Neural progenitor cell (in vitro differentiated cells): ENCODE data around the gene MS4A2. TPM values are rescaled to one million over a fixed set of nuclear protein-coding genes. Genes with fewer than 3 reads are reported as not detected.

Source experiments
- DNase-seq: peaks from one replicate; pipeline ENCODE4 v3.0.0-alpha.2; 2016; ENCODE audit warnings: low spot score
- H2AFZ ChIP-seq: fragments of 200-600 bp; sonication (generic); replicated peaks from 2 replicates; pipeline ENCODE4 v1.6.1; 2016; ENCODE audit warnings: antibody characterized with exemption
- H3F3A ChIP-seq: fragments of 200-600 bp; sonication (generic); 2 replicates; pipeline ENCODE4 v1.6.1; 2016; ENCODE audit warnings: antibody characterized with exemption, low read depth
- H3K27ac ChIP-seq: fragments of 200-600 bp; sonication (generic); 2 replicates; pipeline ENCODE4 v1.5.1; 2016; ENCODE audit warnings: mild to moderate bottlenecking
- H3K27me3 ChIP-seq: fragments of 200-600 bp; sonication (generic); 2 replicates; pipeline ENCODE4 v1.6.1; 2016; ENCODE audit warnings: mild to moderate bottlenecking, moderate library complexity
- H3K36me3 ChIP-seq: fragments of 200-600 bp; sonication (generic); 2 replicates; pipeline ENCODE4 v1.5.1; 2016
- H3K4me1 ChIP-seq: fragments of 200-600 bp; sonication (generic); 2 replicates; pipeline ENCODE4 v1.6.1; 2016; ENCODE audit warnings: mixed run types
- H3K4me2 ChIP-seq: fragments of 200-600 bp; sonication (generic); 2 replicates; pipeline ENCODE4 v1.6.1; 2016
- H3K4me3 ChIP-seq: fragments of 200-600 bp; sonication (generic); 2 replicates; pipeline ENCODE4 v1.5.1; 2016
- H3K79me2 ChIP-seq: fragments of 200-600 bp; sonication (generic); 2 replicates; pipeline ENCODE4 v1.6.1; 2016; ENCODE audit warnings: low read depth
- H3K9ac ChIP-seq: fragments of 200-600 bp; sonication (generic); 2 replicates; pipeline ENCODE4 v1.6.1; 2016
- H3K9me3 ChIP-seq: fragments of 200-600 bp; sonication (generic); 2 replicates; pipeline ENCODE4 v1.5.1; 2016; ENCODE audit warnings: low read depth
- H4K20me1 ChIP-seq: fragments of 200-600 bp; sonication (generic); 2 replicates; pipeline ENCODE4 v1.6.1; 2016; ENCODE audit warnings: low read depth
- H3K27ac Mint-ChIP-seq: 3 replicates; pipeline ENCODE4 v1.8.0; 2021; ENCODE audit warnings: mixed read lengths
- H3K27me3 Mint-ChIP-seq: 2 replicates; pipeline ENCODE4 v1.8.0; 2022; ENCODE audit warnings: low read depth, mild to moderate bottlenecking, inconsistent platforms, moderate library complexity, mixed read lengths; ENCODE audit not compliant: insufficient read depth
- H3K36me3 Mint-ChIP-seq: 3 replicates; pipeline ENCODE4 v1.8.0; 2021; ENCODE audit warnings: mixed read lengths
- H3K4me1 Mint-ChIP-seq: 3 replicates; pipeline ENCODE4 v1.8.0; 2021; ENCODE audit warnings: mixed read lengths
- H3K4me3 Mint-ChIP-seq: 3 replicates; pipeline ENCODE4 v1.8.0; 2021; ENCODE audit warnings: mild to moderate bottlenecking, moderate library complexity, mixed read lengths
- H3K9me3 Mint-ChIP-seq: 3 replicates; pipeline ENCODE4 v1.8.0; 2020; ENCODE audit warnings: mixed read lengths
- CTCF ChIP-seq: fragments of 200-600 bp; sonication (generic); IDR thresholded peaks from 2 replicates; pipeline ENCODE4 v1.5.1; 2017; ENCODE audit warnings: antibody characterized with exemption, mild to moderate bottlenecking
- EZH2 ChIP-seq: fragments of 200-600 bp; sonication (generic); IDR thresholded peaks from 2 replicates; pipeline ENCODE4 v1.6.1; 2017; ENCODE audit warnings: antibody characterized with exemption, mild to moderate bottlenecking, moderate library complexity
- EZH2phosphoT487 ChIP-seq: fragments of 200-600 bp; sonication (generic); IDR thresholded peaks from 2 replicates; pipeline ENCODE4 v1.6.1; 2017; ENCODE audit warnings: antibody characterized with exemption
- total RNA-seq: library from RNA; depleted of rRNA; stranded (reverse); fragments of >200 nt; gene quantifications from 2 replicates; pipeline ENCODE4 v1.2.3, GENCODE V29; 2015; ENCODE audit warnings: low replicate concordance

The MS4A2 gene
- total RNA-seq, 1 donor from 2014 or later = not detected

DNA sequence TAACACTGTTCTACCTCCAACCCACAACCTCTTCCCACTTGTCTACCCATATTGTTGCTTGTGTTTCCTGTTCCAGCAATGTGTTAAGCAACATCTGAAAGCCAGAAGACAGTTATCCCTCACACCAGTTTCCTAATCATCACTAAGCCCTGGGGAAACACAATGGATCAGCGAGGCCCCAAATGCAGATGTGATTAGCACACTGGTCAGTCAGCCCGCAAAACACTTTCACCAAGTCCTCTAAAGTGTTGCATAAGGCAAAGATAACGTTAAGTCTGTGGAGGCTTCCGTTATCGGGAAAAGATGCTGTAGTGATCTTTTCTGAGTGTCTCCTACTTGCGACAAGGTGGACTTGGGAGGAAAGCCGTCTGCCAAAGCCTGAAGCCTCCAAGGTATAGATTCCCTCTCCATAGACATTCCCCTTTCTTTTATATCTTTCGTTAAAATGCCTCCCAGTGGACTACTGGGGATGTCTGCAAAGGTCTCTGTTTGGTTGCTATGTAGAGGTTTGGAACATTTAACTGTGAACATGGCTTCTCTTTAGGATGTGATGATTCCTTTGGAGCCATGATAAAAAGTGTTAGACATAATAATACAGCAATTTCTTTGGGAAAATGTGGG, 32.0 kb upstream of the MS4A2 start, which contains the start of gene MS4A3:
MS4A3 (plus strand) TSS at position 317 of the 621 bp plus-strand sequence. CDS start 4,496 bp downstream, outside the sequence.
- no peak within 1 kb of the TSS for H2AFZ ChIP-seq
- H3K4me1 ChIP-seq = no peaks in the 10 kb centered on the region
- no peaks in the 10 kb centered on the region for H3K27me3 Mint-ChIP-seq
- H3K79me2 ChIP-seq = no peaks in the 10 kb centered on the region
- TF ChIP-seq EZH2phosphoT487 (no peak), CTCF (no peak), EZH2 (no peak)
- H3K27ac ChIP-seq = no peak within 1 kb of the TSS
- no peaks in the 10 kb centered on the region for H3K36me3 Mint-ChIP-seq
- no peak within 1 kb of the TSS for H3K4me3 ChIP-seq
- H3K4me3 Mint-ChIP-seq = no peak within 1 kb of the TSS
- H3K9ac ChIP-seq = no peak within 1 kb of the TSS
- H3K36me3 ChIP-seq = no peaks in the 10 kb centered on the region
- no peaks in the 10 kb centered on the region for H3F3A ChIP-seq
- H3K9me3 Mint-ChIP-seq = no peaks in the 10 kb centered on the region
- H3K27me3 ChIP-seq = no peaks in the 10 kb centered on the region
- H3K9me3 ChIP-seq = no peaks in the 10 kb centered on the region
- peak; percentile 5 for DNase-seq
- H4K20me1 ChIP-seq = no peaks in the 10 kb centered on the region
- H3K27ac Mint-ChIP-seq = no peak within 1 kb of the TSS
- H3K4me2 ChIP-seq = no peak within 1 kb of the TSS
- no peaks in the 10 kb centered on the region for H3K4me1 Mint-ChIP-seq

GRCh38 chr11:60059052-60059451, 29.4 kb upstream of the MS4A2 start:
- Histone ChIP-seq H3K4me2 (no peak overlapping the region), H3K36me3 (no peaks in the 10 kb centered on the region), H3F3A (no peaks in the 10 kb centered on the region), H3K79me2 (no peaks in the 10 kb centered on the region), H3K27ac (no peak overlapping the region), H4K20me1 (no peaks in the 10 kb centered on the region), H3K4me1 (no peaks in the 10 kb centered on the region), H3K9me3 (no peaks in the 10 kb centered on the region), H3K27me3 (no peaks in the 10 kb centered on the region), H3K4me3 (no peak overlapping the region), H3K9ac (no peak overlapping the region), H2AFZ (no peak overlapping the region)
- Mint-ChIP-seq H3K27me3 (no peaks in the 10 kb centered on the region), H3K4me3 (no peak overlapping the region), H3K9me3 (no peaks in the 10 kb centered on the region), H3K36me3 (no peaks in the 10 kb centered on the region), H3K4me1 (no peaks in the 10 kb centered on the region), H3K27ac (no peak overlapping the region)
- DNase-seq = no peak
- TF ChIP-seq EZH2 (no peak), EZH2phosphoT487 (no peak), CTCF (no peak)

DNA sequence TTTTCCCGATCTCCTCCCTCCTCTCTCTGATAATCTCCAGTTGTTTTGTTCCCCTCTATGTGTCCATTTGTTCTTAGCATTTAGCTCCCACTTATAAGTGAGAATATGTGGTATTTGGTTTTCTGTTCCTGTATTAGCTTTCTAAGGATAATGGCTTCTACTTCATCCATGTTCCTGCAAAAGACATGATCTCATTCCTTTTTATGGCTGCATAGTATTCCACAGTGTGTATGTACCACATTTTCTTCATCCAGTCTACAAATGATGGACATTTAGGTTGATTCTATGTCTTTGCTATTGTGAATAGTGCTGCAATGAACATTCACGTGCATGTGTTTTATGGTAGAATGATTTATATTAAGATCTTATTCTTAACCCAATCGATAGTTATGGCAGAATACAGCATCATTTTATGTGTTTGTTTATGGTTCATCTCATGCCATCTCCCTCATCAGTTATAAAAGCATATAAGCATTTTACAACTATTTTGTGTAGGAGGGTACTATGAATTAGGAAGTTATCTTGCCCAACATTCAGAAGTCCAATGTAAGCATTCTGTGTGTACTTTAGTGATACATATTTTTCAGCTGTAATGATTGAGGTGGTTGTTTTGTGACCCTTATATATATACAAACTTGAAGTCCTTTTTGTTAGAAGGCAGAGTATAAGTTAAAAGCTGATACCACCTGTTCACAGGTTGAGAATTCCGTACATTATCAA, 28.8 kb upstream of the MS4A2 start:
- Histone ChIP-seq H3K27me3 (no peaks in the 10 kb centered on the region), H3K9ac (no peak overlapping the region)
- H3K27ac Mint-ChIP-seq = no peak overlapping the region

More for the DNA sequence above, 28.8 kb upstream of the MS4A2 start:
- Histone ChIP-seq H3K9me3 (no peaks in the 10 kb centered on the region), H3K4me2 (no peak overlapping the region), H3K27ac (no peak overlapping the region), H3K4me3 (no peak overlapping the region), H3F3A (no peaks in the 10 kb centered on the region), H2AFZ (no peak overlapping the region), H3K36me3 (no peaks in the 10 kb centered on the region), H4K20me1 (no peaks in the 10 kb centered on the region), H3K4me1 (no peaks in the 10 kb centered on the region), H3K79me2 (no peaks in the 10 kb centered on the region)
- DNase-seq = no peak
- TF ChIP-seq EZH2phosphoT487 (no peak), EZH2 (no peak), CTCF (no peak)
- Mint-ChIP-seq H3K27me3 (no peaks in the 10 kb centered on the region), H3K4me1 (no peaks in the 10 kb centered on the region), H3K9me3 (no peaks in the 10 kb centered on the region), H3K36me3 (no peaks in the 10 kb centered on the region), H3K4me3 (no peak overlapping the region)
